HEK293 (cell line): ENCODE results near the gene ARL8A.
A peak's percentile ranks its signal among the peaks of the same experiment; 100 is the strongest.

Source experiments
- CTCF ChIA-PET: fragments of 350-600 bp; formaldehyde crosslinking; extraction: SDS; loops from one replicate; lab custom pipeline; 2021; ENCODE audit warnings: antibody characterized with exemption; lab: Yijun Ruan, JAX
- POLR2A ChIA-PET: fragments of 300-600 bp; formaldehyde crosslinking; extraction: SDS; loops from one replicate; lab custom pipeline; 2020; ENCODE audit warnings: antibody characterized with exemption, inconsistent platforms; lab: Yijun Ruan, JAX
- H3K27ac ChIP-seq: fragments of 200-500 bp; sonication (Bioruptor generic); 2 replicates; pipeline ENCODE4 v1.5.1; 2014; ENCODE audit warnings: low read depth, low read length, control low read depth, inconsistent platforms; ENCODE audit errors: extremely low read depth
- H3K36me3 ChIP-seq, 2 experiments: fragments of 200-500 bp in 1 of 2; sonication (Bioruptor generic) in 1 of 2; 1 replicate in 1 of 2; 2 replicates in 1 of 2; pipeline ENCODE4 v1.5.1; 2014 to 2017; ENCODE audit warnings: inconsistent platforms in 2 of 2, low read length in 2 of 2; ENCODE audit not compliant: control insufficient read depth in 2 of 2, insufficient read depth in 1 of 2
- H3K4me1 ChIP-seq: fragments of 200-500 bp; sonication (Bioruptor generic); 2 replicates; pipeline ENCODE4 v1.5.1; 2014; ENCODE audit warnings: mild to moderate bottlenecking, low read length, inconsistent platforms; ENCODE audit not compliant: control insufficient read depth, insufficient read depth
- H3K4me3 ChIP-seq: 2 replicates; pipeline ENCODE4 v1.5.1; 2011; ENCODE audit warnings: low read depth, mild to moderate bottlenecking, control low read depth, low read length, moderate library complexity
- H3K9me3 ChIP-seq: fragments of 200-500 bp; sonication (Bioruptor generic); 2 replicates; pipeline ENCODE4 v1.5.1; 2014; ENCODE audit warnings: low read depth, low read length, inconsistent platforms; ENCODE audit not compliant: control insufficient read depth, insufficient read depth
- FEZF1 ChIP-seq: fragments of 450-650 bp; formaldehyde crosslinking; IDR thresholded peaks from 2 replicates; pipeline ENCODE4 v1.5.1; 2016; ENCODE audit warnings: missing biosample characterization, missing genetic modification characterization
- HOXD13 ChIP-seq: sonication (generic); formaldehyde crosslinking; IDR thresholded peaks from 2 replicates; pipeline ENCODE4 v1.8.0; 2022; ENCODE audit warnings: missing genetic modification reagents, borderline replicate concordance
- YY1 ChIP-seq: fragments of 450-650 bp; formaldehyde crosslinking; IDR thresholded peaks from 2 replicates; pipeline ENCODE4 v1.5.1; 2018; ENCODE audit warnings: missing biosample characterization, missing genetic modification characterization
- ZBTB11 ChIP-seq: fragments of 450-650 bp; formaldehyde crosslinking; conservative IDR thresholded peaks from 2 replicates; pipeline ENCODE4 v1.5.1; 2016; ENCODE audit warnings: low read depth, missing biosample characterization, missing genetic modification characterization
- ZBTB21 ChIP-seq: fragments of 450-650 bp; formaldehyde crosslinking; IDR thresholded peaks from 2 replicates; pipeline ENCODE4 v1.5.1; 2017; ENCODE audit warnings: missing biosample characterization, missing genetic modification characterization
- ZBTB26 ChIP-seq: fragments of 450-650 bp; formaldehyde crosslinking; optimal IDR thresholded peaks from 2 replicates; pipeline ENCODE3; 2016; ENCODE audit warnings: missing biosample characterization, mild to moderate bottlenecking, missing genetic modification characterization
- ZNF114 ChIP-seq: fragments of 450-650 bp; formaldehyde crosslinking; IDR thresholded peaks from 2 replicates; pipeline ENCODE4 v1.5.0; 2017; ENCODE audit warnings: missing biosample characterization, missing genetic modification characterization
- ZNF146 ChIP-seq: fragments of 450-650 bp; formaldehyde crosslinking; IDR thresholded peaks from 2 replicates; pipeline ENCODE4 v1.5.1; 2016; ENCODE audit warnings: missing biosample characterization, missing genetic modification characterization
- ZNF157 ChIP-seq: fragments of 450-650 bp; formaldehyde crosslinking; IDR thresholded peaks from 2 replicates; pipeline ENCODE4 v1.5.1; 2016; ENCODE audit warnings: missing biosample characterization, missing genetic modification characterization
- ZNF174 ChIP-seq: fragments of 450-650 bp; formaldehyde crosslinking; IDR thresholded peaks from 2 replicates; pipeline ENCODE4 v1.5.0; 2017; ENCODE audit warnings: missing biosample characterization, mild to moderate bottlenecking, missing genetic modification characterization
- ZNF184 ChIP-seq: fragments of 450-650 bp; IDR thresholded peaks from 2 replicates; pipeline ENCODE4 v1.5.1; 2018; ENCODE audit warnings: missing biosample characterization, mild to moderate bottlenecking, missing genetic modification characterization
- ZNF19 ChIP-seq: fragments of 450-650 bp; formaldehyde crosslinking; IDR thresholded peaks from 2 replicates; pipeline ENCODE4; 2016; ENCODE audit warnings: missing biosample characterization, missing genetic modification characterization, low read depth
- ZNF324 ChIP-seq: fragments of 450-650 bp; formaldehyde crosslinking; IDR thresholded peaks from 2 replicates; pipeline ENCODE4 v1.5.1; 2016; ENCODE audit warnings: missing biosample characterization, missing genetic modification characterization
- ZNF544 ChIP-seq: fragments of 450-650 bp; formaldehyde crosslinking; IDR thresholded peaks from 2 replicates; pipeline ENCODE4 v1.5.0; 2017; ENCODE audit warnings: missing biosample characterization, missing genetic modification characterization
- ZNF677 ChIP-seq: fragments of 450-650 bp; IDR thresholded peaks from 2 replicates; pipeline ENCODE4 v1.5.0; 2018; ENCODE audit warnings: missing biosample characterization, mild to moderate bottlenecking, missing genetic modification characterization, moderate library complexity
- ZNF692 ChIP-seq: fragments of 450-650 bp; formaldehyde crosslinking; IDR thresholded peaks from 2 replicates; pipeline ENCODE4 v1.5.1; 2016; ENCODE audit warnings: missing biosample characterization, missing genetic modification characterization
- ZNF777 ChIP-seq: fragments of 450-650 bp; formaldehyde crosslinking; IDR thresholded peaks from 2 replicates; pipeline ENCODE4 v1.5.1; 2017; ENCODE audit warnings: missing biosample characterization, missing genetic modification characterization, borderline replicate concordance
- ZSCAN16 ChIP-seq: fragments of 450-650 bp; formaldehyde crosslinking; IDR thresholded peaks from 2 replicates; pipeline ENCODE4 v1.5.1; 2016; ENCODE audit warnings: missing biosample characterization, missing genetic modification characterization
- ZSCAN18 ChIP-seq: fragments of 450-650 bp; formaldehyde crosslinking; IDR thresholded peaks from 2 replicates; pipeline ENCODE4 v1.5.1; 2016; ENCODE audit warnings: missing biosample characterization, missing genetic modification characterization

The ARL8A gene

GRCh38 chr1:202176949-202177927 lies 32.7 kb upstream of the ARL8A start:
- H3K4me1 ChIP-seq: no peaks in the 10 kb centered on the region
- H3K27ac ChIP-seq: no peak overlapping the region
- TF ChIP-seq ZNF174 (tag by site-specific recombination) (no peak), ZNF692 (tag by site-specific recombination) (peak; percentile 38; the same call in 1 of the 2 replicates)
- no peak overlapping the region for H3K4me3 ChIP-seq
- ChIA-PET POLR2A (no interaction called here), CTCF (interaction anchor here (0.7 to 1.4 kb wide), 5 partner anchors 8 to 42 kb away, joined by 3 to 6 read pairs (median 4); no protein-coding TSS in a partner anchor)
- H3K9me3 ChIP-seq: no peaks in the 10 kb centered on the region
- H3K36me3 ChIP-seq: no peaks in the 10 kb centered on the region

GRCh38 chr1:202173993-202174392 lies 29.5 kb upstream of the ARL8A start:
- Histone ChIP-seq H3K36me3 (no peaks in the 10 kb centered on the region), H3K9me3 (no peaks in the 10 kb centered on the region), H3K4me3 (no peak overlapping the region), H3K27ac (no peak overlapping the region), H3K4me1 (no peaks in the 10 kb centered on the region)
- POLR2A ChIA-PET: no interaction called here
- TF ChIP-seq ZSCAN18 (tag by site-specific recombination) (no peak), ZNF184 (tag by site-specific recombination) (no peak), HOXD13 (CRISPR knock-in tag) (no peak), ZNF777 (tag by site-specific recombination) (no peak), ZNF677 (no peak), ZSCAN16 (tag by site-specific recombination) (no peak), ZNF157 (no peak), FEZF1 (tag by site-specific recombination) (no peak), ZBTB26 (tag by site-specific recombination) (no peak), ZNF19 (tag by site-specific recombination) (no peak), ZNF544 (tag by site-specific recombination) (no peak), ZNF146 (no peak), ZBTB11 (tag by site-specific recombination) (no peak), ZBTB21 (no peak), ZNF114 (tag by site-specific recombination) (no peak), ZNF324 (tag by site-specific recombination) (no peak), YY1 (tag by site-specific recombination) (no peak)
- CTCF ChIA-PET: interaction anchor here (0.7 to 2.0 kb wide), 3 partner anchors 9 to 15 kb away, joined by 3 to 6 read pairs (median 3); no protein-coding TSS in a partner anchor
